Parathyroid adenoma (tissue), 2 donors: ENCODE data around the gene PAK4.
"Not testable (repeated sequence)": the region's sequence is repeated elsewhere in the genome, so short reads cannot be mapped to it uniquely, and the experiment has no call there.

Experiments
- H2AFZ ChIP-seq: fragments of 300-600 bp; sonication (generic); one replicate; pipeline ENCODE4 v1.7.0; 2017; ENCODE audit warnings: antibody characterized with exemption, mild to moderate bottlenecking
- H3K27ac ChIP-seq: fragments of 300-600 bp; sonication (generic); one replicate; pipeline ENCODE4 v1.7.0; 2017
- H3K27me3 ChIP-seq: fragments of 300-600 bp; sonication (generic); one replicate; pipeline ENCODE4 v1.7.0; 2017; ENCODE audit warnings: low read length; ENCODE audit not compliant: control insufficient read depth, insufficient read depth
- H3K36me3 ChIP-seq: fragments of 300-600 bp; sonication (generic); one replicate; pipeline ENCODE4 v1.7.0; 2017; ENCODE audit warnings: low read length; ENCODE audit not compliant: control insufficient read depth, insufficient read depth
- H3K4me1 ChIP-seq: fragments of 300-600 bp; sonication (generic); one replicate; pipeline ENCODE4 v1.7.0; 2017; ENCODE audit warnings: control low read depth
- H3K4me2 ChIP-seq: fragments of 300-600 bp; sonication (generic); one replicate; pipeline ENCODE4 v1.7.0; 2017; ENCODE audit warnings: low read length
- H3K4me3 ChIP-seq: fragments of 300-600 bp; sonication (generic); one replicate; pipeline ENCODE4 v1.7.0; 2017; ENCODE audit warnings: low read depth, low read length
- H3K79me2 ChIP-seq: fragments of 300-600 bp; sonication (generic); one replicate; pipeline ENCODE4 v1.7.0; 2017; ENCODE audit warnings: control low read depth
- H3K9ac ChIP-seq: fragments of 300-600 bp; sonication (generic); one replicate; pipeline ENCODE4 v1.7.0; 2017; ENCODE audit warnings: mild to moderate bottlenecking
- H3K9me3 ChIP-seq: fragments of 300-600 bp; sonication (generic); one replicate; pipeline ENCODE4 v1.7.0; 2017; ENCODE audit warnings: low read length; ENCODE audit not compliant: control insufficient read depth
- CTCF ChIP-seq: fragments of 300-600 bp; sonication (generic); IDR thresholded peaks from one replicate; pipeline ENCODE4 v1.7.0; 2017; ENCODE audit warnings: antibody characterized with exemption, mild to moderate bottlenecking
- donor health status: primary hyperparathyroidism.

Gene PAK4

GRCh38 chr19:39140594-39140993 is 15.0 kb downstream of the PAK4 start:
- Histone ChIP-seq H2AFZ (no peak overlapping the region), H3K9me3 (no peaks in the 10 kb centered on the region), H3K4me1 (peaks cover 37% of the 10 kb centered on the region), H3K27ac (no peak overlapping the region), H3K27me3 (no peaks in the 10 kb centered on the region), H3K4me2 (no peak overlapping the region), H3K4me3 (no peak overlapping the region), H3K9ac (no peak overlapping the region), H3K36me3 (no peaks in the 10 kb centered on the region), H3K79me2 (peaks cover 70% of the 10 kb centered on the region)
- no peak for TF ChIP-seq CTCF

GRCh38 chr19:39141929-39142328 is 16.3 kb downstream of the PAK4 start:
- Histone ChIP-seq H3K4me3 (no peak overlapping the region), H3K27ac (no peak overlapping the region), H3K4me2 (no peak overlapping the region), H3K79me2 (peaks cover 57% of the 10 kb centered on the region), H2AFZ (no peak overlapping the region), H3K27me3 (no peaks in the 10 kb centered on the region), H3K9me3 (no peaks in the 10 kb centered on the region), H3K9ac (no peak overlapping the region), H3K36me3 (no peaks in the 10 kb centered on the region), H3K4me1 (peaks cover 40% of the 10 kb centered on the region)
- no peak for TF ChIP-seq CTCF

- Histone ChIP-seq H3K36me3 (no peaks in the 10 kb centered on the region), H3K27ac (peak overlapping the region; percentile 11), H3K9me3 (no peaks in the 10 kb centered on the region), H3K4me2 (no peak overlapping the region), H3K79me2 (peaks cover 53% of the 10 kb centered on the region), H3K4me3 (no peak overlapping the region), H2AFZ (no peak overlapping the region), H3K27me3 (no peaks in the 10 kb centered on the region), H3K9ac (no peak overlapping the region), H3K4me1 (peaks cover 46% of the 10 kb centered on the region)
- no peak for TF ChIP-seq CTCF
These were observed 17.0 kb downstream of the PAK4 start for GRCh38 chr19:39142630-39143029.

GRCh38 chr19:39143757-39144289 is 18.2 kb downstream of the PAK4 start:
- peak overlapping the region; percentile 95 for H3K27ac ChIP-seq
- peaks cover 45% of the 10 kb centered on the region for H3K79me2 ChIP-seq
- H3K4me3 ChIP-seq, H2AFZ ChIP-seq, H3K36me3 ChIP-seq, H3K9ac ChIP-seq, H3K4me2 ChIP-seq, H3K9me3 ChIP-seq, H3K27me3 ChIP-seq: not testable (repeated sequence)
- peaks cover 46% of the 10 kb centered on the region for H3K4me1 ChIP-seq

GRCh38 chr19:39144290-39145071 is 18.9 kb downstream of the PAK4 start:
- peaks cover 42% of the 10 kb centered on the region for H3K4me1 ChIP-seq
- peak overlapping the region; percentile 23 for H3K4me2 ChIP-seq
- H3K27ac ChIP-seq = peak overlapping the region; percentile 95
- peak overlapping the region; percentile 65 for H2AFZ ChIP-seq
- no peaks in the 10 kb centered on the region for H3K36me3 ChIP-seq
- no peak for TF ChIP-seq CTCF
- no peak overlapping the region for H3K9ac ChIP-seq
- no peaks in the 10 kb centered on the region for H3K9me3 ChIP-seq
- H3K27me3 ChIP-seq = no peaks in the 10 kb centered on the region
- peaks cover 45% of the 10 kb centered on the region for H3K79me2 ChIP-seq
- H3K4me3 ChIP-seq = no peak overlapping the region
